ENCODE measurements around the gene ECHDC3. TPM values are rescaled to one million over a fixed set of nuclear protein-coding genes. Genes with fewer than 3 reads are reported as not detected.

Gene ECHDC3
- total RNA-seq, 3 donors from 2014 or later: 62.6 to 256 (median 132) TPM

DNA sequence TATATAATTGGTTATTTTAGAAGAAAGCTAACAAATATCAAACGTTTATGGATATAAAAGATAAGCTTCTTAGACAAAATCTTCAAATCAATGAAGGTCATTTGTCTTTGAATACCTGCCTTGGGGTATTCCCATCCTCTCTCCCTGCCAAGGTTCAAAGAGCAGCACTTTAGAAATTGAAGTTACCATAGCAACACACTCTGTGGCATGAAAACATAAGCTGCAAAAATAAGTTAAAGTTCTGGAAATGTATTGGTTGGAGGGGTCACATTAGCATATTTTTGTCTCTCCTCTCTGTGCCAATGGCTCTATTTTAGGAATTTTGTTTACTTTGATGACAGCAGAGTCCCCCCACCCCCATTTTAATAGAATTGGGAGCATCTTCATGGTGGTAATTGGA is 12.0 kb downstream of the ECHDC3 start:
- no peaks in the 10 kb centered on the region for H3K27me3 ChIP-seq
- H3K4me1 ChIP-seq: no peaks in the 10 kb centered on the region
- intact Hi-C loops (cut with DNase I; ENCODE audit: low total_unique reads): no loop called here
- TF ChIP-seq, protein P1, sequence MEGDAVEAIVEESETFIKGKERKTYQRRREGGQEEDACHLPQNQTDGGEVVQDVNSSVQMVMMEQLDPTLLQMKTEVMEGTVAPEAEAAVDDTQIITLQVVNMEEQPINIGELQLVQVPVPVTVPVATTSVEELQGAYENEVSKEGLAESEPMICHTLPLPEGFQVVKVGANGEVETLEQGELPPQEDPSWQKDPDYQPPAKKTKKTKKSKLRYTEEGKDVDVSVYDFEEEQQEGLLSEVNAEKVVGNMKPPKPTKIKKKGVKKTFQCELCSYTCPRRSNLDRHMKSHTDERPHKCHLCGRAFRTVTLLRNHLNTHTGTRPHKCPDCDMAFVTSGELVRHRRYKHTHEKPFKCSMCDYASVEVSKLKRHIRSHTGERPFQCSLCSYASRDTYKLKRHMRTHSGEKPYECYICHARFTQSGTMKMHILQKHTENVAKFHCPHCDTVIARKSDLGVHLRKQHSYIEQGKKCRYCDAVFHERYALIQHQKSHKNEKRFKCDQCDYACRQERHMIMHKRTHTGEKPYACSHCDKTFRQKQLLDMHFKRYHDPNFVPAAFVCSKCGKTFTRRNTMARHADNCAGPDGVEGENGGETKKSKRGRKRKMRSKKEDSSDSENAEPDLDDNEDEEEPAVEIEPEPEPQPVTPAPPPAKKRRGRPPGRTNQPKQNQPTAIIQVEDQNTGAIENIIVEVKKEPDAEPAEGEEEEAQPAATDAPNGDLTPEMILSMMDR (IDR thresholded peaks at IDR 0.05): no peak
- no peak for TF ChIP-seq POLR2AphosphoS5 (IDR thresholded peaks at IDR 0.05)
- no peak for TF ChIP-seq POLR2A (IDR thresholded peaks at IDR 0.05)
- H3K4me3 ChIP-seq: no peak overlapping the region
- no peaks in the 10 kb centered on the region for H3K9me3 ChIP-seq
- no peak for DNase-seq (ENCODE audit: low spot score in 2 of 2)
- H3K27ac ChIP-seq: no peak overlapping the region
- no peaks in the 10 kb centered on the region for H3K36me3 ChIP-seq

DNA sequence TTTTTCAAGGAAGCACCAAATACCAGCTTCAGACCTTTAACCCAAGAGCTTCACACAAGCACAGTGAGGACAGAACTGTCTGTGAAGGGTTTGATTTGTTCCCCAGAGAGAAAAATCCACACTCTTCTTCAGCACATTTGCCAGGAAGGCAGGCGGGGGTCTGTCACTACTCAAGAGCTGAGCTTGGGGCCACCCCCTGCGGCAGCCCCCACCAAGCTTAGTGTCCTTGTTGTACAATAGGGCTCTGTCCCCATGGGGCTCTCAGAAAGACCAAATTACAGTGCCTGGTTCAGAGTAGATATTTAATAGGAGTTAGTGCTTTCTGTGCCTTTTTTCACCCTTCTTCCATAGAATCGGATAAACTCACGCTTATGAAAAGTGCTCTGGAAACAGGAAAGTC is 12.4 kb downstream of the ECHDC3 start:
- Histone ChIP-seq H3K27ac (peak overlapping the region in 1 of 2 donors; percentile 40), H3K27me3 (no peaks in the 10 kb centered on the region), H3K4me3 (no peak overlapping the region), H3K36me3 (no peaks in the 10 kb centered on the region), H3K9me3 (no peaks in the 10 kb centered on the region), H3K4me1 (no peaks in the 10 kb centered on the region)
- intact Hi-C loops (cut with DNase I; ENCODE audit: low total_unique reads): no loop called here
- TF ChIP-seq POLR2A (IDR thresholded peaks at IDR 0.05): no peak
- TF ChIP-seq POLR2AphosphoS5 (IDR thresholded peaks at IDR 0.05): no peak
- TF ChIP-seq, protein P1 (IDR thresholded peaks at IDR 0.05): no peak
- no peak for DNase-seq (ENCODE audit: low spot score in 2 of 2)

GRCh38 chr10:11755512-11756263 is 13.5 kb downstream of the ECHDC3 start:
- H3K9me3 ChIP-seq: no peaks in the 10 kb centered on the region
- no peak for DNase-seq (ENCODE audit: low spot score in 2 of 2)
- intact Hi-C loops (cut with DNase I; ENCODE audit: low total_unique reads): no loop called here
- no peaks in the 10 kb centered on the region for H3K36me3 ChIP-seq
- H3K4me3 ChIP-seq: no peak overlapping the region
- no peaks in the 10 kb centered on the region for H3K4me1 ChIP-seq
- TF ChIP-seq POLR2A (IDR thresholded peaks at IDR 0.05): no peak
- no peak for TF ChIP-seq POLR2AphosphoS5 (IDR thresholded peaks at IDR 0.05)
- TF ChIP-seq, protein P1 (IDR thresholded peaks at IDR 0.05): no peak
- H3K27ac ChIP-seq: no peak overlapping the region
- no peaks in the 10 kb centered on the region for H3K27me3 ChIP-seq

GRCh38 chr10:11756766-11757315 is 14.7 kb downstream of the ECHDC3 start:
- H3K4me1 ChIP-seq: no peaks in the 10 kb centered on the region
- no peak for DNase-seq (ENCODE audit: low spot score in 2 of 2)
- H3K9me3 ChIP-seq: no peaks in the 10 kb centered on the region
- H3K36me3 ChIP-seq: no peaks in the 10 kb centered on the region
- H3K4me3 ChIP-seq: no peak overlapping the region
- TF ChIP-seq POLR2AphosphoS5 (IDR thresholded peaks at IDR 0.05) (no peak), POLR2A (IDR thresholded peaks at IDR 0.05) (no peak)
- TF ChIP-seq, protein P1 (IDR thresholded peaks at IDR 0.05): no peak
- H3K27me3 ChIP-seq: no peaks in the 10 kb centered on the region
- intact Hi-C loops (cut with DNase I; ENCODE audit: low total_unique reads): no loop called here
- peak overlapping the region; percentile 61 to 77 for H3K27ac ChIP-seq

GRCh38 chr10:11757454-11757820 is 15.3 kb downstream of the ECHDC3 start:
- Histone ChIP-seq H3K4me1 (no peaks in the 10 kb centered on the region), H3K4me3 (no peak overlapping the region), H3K9me3 (no peaks in the 10 kb centered on the region), H3K27ac (peak overlapping the region; percentile 61 to 77), H3K36me3 (no peaks in the 10 kb centered on the region), H3K27me3 (no peaks in the 10 kb centered on the region)
- intact Hi-C loops (cut with DNase I; ENCODE audit: low total_unique reads): no loop called here
- DNase-seq (ENCODE audit: low spot score in 2 of 2): peak in 1 of 2 donors; percentile 45
- TF ChIP-seq POLR2AphosphoS5 (IDR thresholded peaks at IDR 0.05) (peak in 1 of 3 donors; percentile 31), POLR2A (IDR thresholded peaks at IDR 0.05) (no peak)

Data from breast epithelium (tissue), 4 donors.